KMS-11 (cell line): ENCODE measurements around the gene DSCAML1.

Experiments
- H2AFZ ChIP-seq: fragments of 200-600 bp; sonication (generic); 2 replicates; pipeline ENCODE4 v1.6.1; 2016; ENCODE audit warnings: antibody characterized with exemption, mixed run types, low read depth
- H3K27ac ChIP-seq: fragments of 200-600 bp; sonication (generic); 2 replicates; pipeline ENCODE4 v1.6.1; 2016; ENCODE audit warnings: mild to moderate bottlenecking, mixed run types
- H3K27me3 ChIP-seq: fragments of 200-600 bp; sonication (generic); 2 replicates; pipeline ENCODE4 v1.6.1; 2017; ENCODE audit warnings: mild to moderate bottlenecking, low read depth, mixed run types, moderate library complexity; ENCODE audit not compliant: insufficient read depth
- H3K36me3 ChIP-seq: fragments of 200-600 bp; sonication (generic); 2 replicates; pipeline ENCODE4 v1.6.1; 2017; ENCODE audit warnings: mild to moderate bottlenecking, mixed run types; ENCODE audit not compliant: insufficient read depth
- H3K4me1 ChIP-seq: fragments of 200-600 bp; sonication (generic); 2 replicates; pipeline ENCODE4 v1.6.1; 2016; ENCODE audit warnings: mild to moderate bottlenecking, low read depth, mixed run types; ENCODE audit not compliant: poor library complexity, severe bottlenecking
- H3K4me2 ChIP-seq: fragments of 200-600 bp; sonication (generic); 2 replicates; pipeline ENCODE4 v1.7.0; 2016; ENCODE audit warnings: mild to moderate bottlenecking, mixed run types
- H3K4me3 ChIP-seq: fragments of 200-600 bp; sonication (generic); IDR thresholded peaks from 2 replicates; pipeline ENCODE4 v1.6.1; 2017; ENCODE audit warnings: low read depth, low read length, mixed read lengths; ENCODE audit not compliant: insufficient read depth
- H3K79me2 ChIP-seq: fragments of 200-600 bp; sonication (generic); 2 replicates; pipeline ENCODE4 v1.6.1; 2016; ENCODE audit warnings: low read depth, mixed run types; ENCODE audit not compliant: insufficient read depth
- H3K9ac ChIP-seq: fragments of 200-600 bp; sonication (generic); 2 replicates; pipeline ENCODE4 v1.6.1; 2016; ENCODE audit warnings: mild to moderate bottlenecking, mixed run types
- H4K20me1 ChIP-seq: fragments of 200-600 bp; sonication (generic); 2 replicates; pipeline ENCODE4 v1.6.1; 2016; ENCODE audit warnings: mild to moderate bottlenecking, mixed run types; ENCODE audit not compliant: insufficient read depth
- TF ChIP-seq, protein P1 (sequence below): fragments of 200-600 bp; sonication (generic); conservative IDR thresholded peaks from 2 replicates; pipeline ENCODE4 v1.6.1; 2017; ENCODE audit warnings: low read depth, mild to moderate bottlenecking, antibody characterized with exemption, low read length, moderate library complexity, mixed read lengths

Gene DSCAML1

DNA sequence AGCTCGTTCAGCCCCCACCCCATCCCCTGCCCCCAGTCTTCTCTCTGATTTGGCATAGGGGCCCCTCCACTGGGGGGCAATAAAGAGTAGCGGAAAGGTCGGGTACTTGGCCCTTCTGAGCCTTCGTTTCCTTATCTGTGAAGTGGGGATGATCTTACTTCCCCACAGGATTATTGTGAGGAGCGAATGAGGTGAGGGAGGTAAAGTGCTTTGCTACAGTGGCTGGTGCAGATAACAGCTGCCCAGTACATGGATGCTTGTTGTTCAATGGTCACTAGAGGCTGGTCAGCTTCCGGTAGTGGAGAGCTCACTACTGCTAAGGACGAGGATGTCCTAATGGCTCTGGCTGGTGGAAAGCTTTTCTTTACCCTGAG is 368.2 kb downstream of the DSCAML1 start:
- H2AFZ ChIP-seq, result no peak overlapping the region
- no peaks in the 10 kb centered on the region for H3K36me3 ChIP-seq
- no peak overlapping the region for H3K4me2 ChIP-seq
- H3K27ac ChIP-seq, result no peak overlapping the region
- no peaks in the 10 kb centered on the region for H4K20me1 ChIP-seq
- no peak overlapping the region for H3K4me3 ChIP-seq
- no peak overlapping the region for H3K9ac ChIP-seq
- TF ChIP-seq, protein P1, sequence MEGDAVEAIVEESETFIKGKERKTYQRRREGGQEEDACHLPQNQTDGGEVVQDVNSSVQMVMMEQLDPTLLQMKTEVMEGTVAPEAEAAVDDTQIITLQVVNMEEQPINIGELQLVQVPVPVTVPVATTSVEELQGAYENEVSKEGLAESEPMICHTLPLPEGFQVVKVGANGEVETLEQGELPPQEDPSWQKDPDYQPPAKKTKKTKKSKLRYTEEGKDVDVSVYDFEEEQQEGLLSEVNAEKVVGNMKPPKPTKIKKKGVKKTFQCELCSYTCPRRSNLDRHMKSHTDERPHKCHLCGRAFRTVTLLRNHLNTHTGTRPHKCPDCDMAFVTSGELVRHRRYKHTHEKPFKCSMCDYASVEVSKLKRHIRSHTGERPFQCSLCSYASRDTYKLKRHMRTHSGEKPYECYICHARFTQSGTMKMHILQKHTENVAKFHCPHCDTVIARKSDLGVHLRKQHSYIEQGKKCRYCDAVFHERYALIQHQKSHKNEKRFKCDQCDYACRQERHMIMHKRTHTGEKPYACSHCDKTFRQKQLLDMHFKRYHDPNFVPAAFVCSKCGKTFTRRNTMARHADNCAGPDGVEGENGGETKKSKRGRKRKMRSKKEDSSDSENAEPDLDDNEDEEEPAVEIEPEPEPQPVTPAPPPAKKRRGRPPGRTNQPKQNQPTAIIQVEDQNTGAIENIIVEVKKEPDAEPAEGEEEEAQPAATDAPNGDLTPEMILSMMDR, result no peak
- no peaks in the 10 kb centered on the region for H3K27me3 ChIP-seq
- H3K79me2 ChIP-seq, result no peaks in the 10 kb centered on the region
- H3K4me1 ChIP-seq, result no peaks in the 10 kb centered on the region

- no peak overlapping the region for H3K4me2 ChIP-seq
- H3K4me1 ChIP-seq, result no peaks in the 10 kb centered on the region
- no peak overlapping the region for H3K9ac ChIP-seq
- no peaks in the 10 kb centered on the region for H3K36me3 ChIP-seq
- H3K4me3 ChIP-seq, result no peak overlapping the region
- H4K20me1 ChIP-seq, result no peaks in the 10 kb centered on the region
- TF ChIP-seq, protein P1, result no peak
- no peak overlapping the region for H3K27ac ChIP-seq
- H2AFZ ChIP-seq, result no peak overlapping the region
- no peaks in the 10 kb centered on the region for H3K27me3 ChIP-seq
- H3K79me2 ChIP-seq, result no peaks in the 10 kb centered on the region
Measured at GRCh38 chr11:117428186-117428855, 368.7 kb downstream of the DSCAML1 start.

GRCh38 chr11:117427356-117427874 is 369.6 kb downstream of the DSCAML1 start:
- H3K9ac ChIP-seq, result no peak overlapping the region
- no peaks in the 10 kb centered on the region for H3K36me3 ChIP-seq
- TF ChIP-seq, protein P1, result no peak
- no peak overlapping the region for H2AFZ ChIP-seq
- H3K27ac ChIP-seq, result no peak overlapping the region
- H3K79me2 ChIP-seq, result no peaks in the 10 kb centered on the region
- H3K4me1 ChIP-seq, result no peaks in the 10 kb centered on the region
- no peaks in the 10 kb centered on the region for H3K27me3 ChIP-seq
- no peaks in the 10 kb centered on the region for H4K20me1 ChIP-seq
- no peak overlapping the region for H3K4me2 ChIP-seq
- no peak overlapping the region for H3K4me3 ChIP-seq

DNA sequence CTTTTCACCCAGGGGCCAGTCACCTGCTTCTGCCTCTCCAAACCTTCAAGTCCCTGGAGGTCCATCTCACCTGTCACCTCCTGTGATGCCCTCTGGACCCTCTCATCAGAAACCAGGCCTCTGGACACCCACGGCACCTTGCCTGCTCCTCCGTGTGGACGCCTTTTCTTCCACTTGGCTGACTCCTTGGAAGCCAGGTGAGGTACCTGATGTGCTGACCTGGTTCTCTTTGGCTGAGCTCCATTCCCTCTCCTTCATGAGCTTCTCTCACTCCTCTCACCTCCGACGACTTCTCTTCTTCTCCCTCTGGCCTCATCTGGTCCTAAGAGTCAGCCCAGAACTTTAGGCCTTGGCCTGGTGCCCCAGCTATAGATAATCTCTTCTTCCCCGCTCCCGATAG is 370.1 kb downstream of the DSCAML1 start:
- H3K36me3 ChIP-seq, result no peaks in the 10 kb centered on the region
- H3K9ac ChIP-seq, result no peak overlapping the region

More for the DNA sequence above, 370.1 kb downstream of the DSCAML1 start:
- no peaks in the 10 kb centered on the region for H3K4me1 ChIP-seq
- no peak overlapping the region for H3K4me3 ChIP-seq
- no peaks in the 10 kb centered on the region for H3K79me2 ChIP-seq
- H2AFZ ChIP-seq, result no peak overlapping the region
- H4K20me1 ChIP-seq, result no peaks in the 10 kb centered on the region
- no peak overlapping the region for H3K4me2 ChIP-seq
- no peak overlapping the region for H3K27ac ChIP-seq
- H3K27me3 ChIP-seq, result no peaks in the 10 kb centered on the region
- TF ChIP-seq, protein P1, result no peak
